DMS 273 (cell line): ENCODE results near the gene YBX1.
A peak's percentile ranks its signal among the peaks of the same experiment; 100 is the strongest.
"Not testable (repeated sequence)": the region's sequence is repeated elsewhere in the genome, so short reads cannot be mapped to it uniquely, and the experiment has no call there.

ENCODE experiments used
- DNase-seq: peaks from one replicate; lab custom pipeline; 2025; ENCODE audit not compliant: unreplicated experiment; lab: John Stamatoyannopoulos, UW

YBX1 gene

GRCh38 chr1:42681741-42682483 is at the start of gene YBX1:
YBX1 (plus strand) TSS chr1:42682418; CDS start chr1:42682566, 148 bp downstream.
- peak; percentile 99 for DNase-seq

GRCh38 chr1:42639116-42639515 is 43.1 kb upstream of the YBX1 start:
- no peak for DNase-seq

- no peak for DNase-seq
Observed at GRCh38 chr1:42646056-42646455, 36.2 kb upstream of the YBX1 start.

GRCh38 chr1:42657201-42657600 is 25.0 kb upstream of the YBX1 start:
- no peak for DNase-seq

- peak; percentile 98 for DNase-seq
Observed at GRCh38 chr1:42657981-42658876, 24.0 kb upstream of the YBX1 start, which contains the start of gene PPIH. PPIH (plus strand) TSS chr1:42658423; CDS start chr1:42658447, 24 bp downstream.

GRCh38 chr1:42658877-42659337 is 23.3 kb upstream of the YBX1 start:
- DNase-seq: no peak

GRCh38 chr1:42660907-42661500 is 21.2 kb upstream of the YBX1 start:
- DNase-seq: no peak

GRCh38 chr1:42669936-42670335 is 12.3 kb upstream of the YBX1 start:
- DNase-seq: no peak

GRCh38 chr1:42670425-42670824 is 11.8 kb upstream of the YBX1 start:
- no peak for DNase-seq

- DNase-seq: no peak
Observed at GRCh38 chr1:42674214-42674613, 8.0 kb upstream of the YBX1 start.

- no peak for DNase-seq
Observed at GRCh38 chr1:42674682-42675081, 7.5 kb upstream of the YBX1 start.

- no peak for DNase-seq
Observed at GRCh38 chr1:42675467-42675866, 6.8 kb upstream of the YBX1 start.

- no peak for DNase-seq
Observed at GRCh38 chr1:42676534-42677087, 5.6 kb upstream of the YBX1 start.

GRCh38 chr1:42679364-42679983 is 2.7 kb upstream of the YBX1 start:
- DNase-seq: peak; percentile 30

- no peak for DNase-seq
Observed at GRCh38 chr1:42680055-42680454, 2.2 kb upstream of the YBX1 start.

GRCh38 chr1:42680921-42681683 is 1.1 kb upstream of the YBX1 start:
- DNase-seq: peak; percentile 67

GRCh38 chr1:42682484-42682738 is 193 bp downstream of the YBX1 start:
- not testable (repeated sequence) for DNase-seq

- DNase-seq: peak; percentile 87
Observed at GRCh38 chr1:42682739-42683531, 717 bp downstream of the YBX1 start.

GRCh38 chr1:42684139-42684538 is 1.9 kb downstream of the YBX1 start:
- DNase-seq: peak; percentile 73
